ENCODE data around the gene ARHGAP27.
"Not testable (repeated sequence)": the region's sequence is repeated elsewhere in the genome, so short reads cannot be mapped to it uniquely, and the experiment has no call there.

Gene ARHGAP27

DNA sequence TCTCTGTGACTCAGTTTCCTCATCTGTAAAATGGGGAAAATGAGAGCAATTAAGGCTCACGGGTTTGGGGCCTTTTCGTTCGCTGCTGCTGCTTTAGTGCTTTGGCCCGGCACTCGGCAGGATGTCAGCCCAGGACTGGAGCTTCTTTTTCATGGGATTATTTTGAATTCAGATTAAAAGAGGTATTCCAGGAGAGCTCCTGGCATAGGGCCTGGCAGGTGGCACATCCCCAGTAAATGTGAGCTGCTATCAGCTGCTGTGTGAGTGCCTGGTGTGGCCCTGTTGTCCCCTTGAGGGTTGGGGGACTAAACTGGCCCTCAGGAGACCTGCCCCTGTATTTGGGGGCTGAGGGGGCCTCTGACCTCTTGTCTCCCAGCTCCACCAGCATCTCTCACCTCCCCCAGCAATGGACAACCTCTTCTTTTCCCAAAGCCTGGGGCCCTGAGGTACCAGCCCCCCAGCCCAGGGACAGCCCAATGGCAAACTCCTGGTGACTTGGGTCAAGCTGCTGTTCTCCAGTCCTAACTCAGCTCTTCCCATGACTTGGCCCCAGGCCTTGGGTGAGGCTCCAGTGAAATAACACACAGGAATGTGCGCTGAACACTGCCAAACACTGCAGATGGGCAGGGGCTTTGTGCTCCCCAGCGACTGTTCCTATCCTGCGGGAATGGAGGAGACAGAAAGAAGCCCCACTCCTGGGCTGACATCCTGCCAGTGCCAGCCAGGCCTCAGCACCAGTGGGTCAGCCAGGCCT, 14.4 kb upstream of the ARHGAP27 start:
- not testable (repeated sequence) for DNase-seq; H3K4me3 ChIP-seq (ENCODE audit: insufficient read depth, low read depth, low read length, poor library complexity, severe bottlenecking); H3K27ac ChIP-seq (ENCODE audit: insufficient read depth, low read length, poor library complexity, severe bottlenecking); H3K9me3 ChIP-seq (ENCODE audit: control insufficient read depth, low read length); H3K4me1 ChIP-seq (ENCODE audit: control insufficient read depth, insufficient read depth, low read length, poor library complexity, severe bottlenecking); H3K36me3 ChIP-seq (ENCODE audit: control insufficient read depth, insufficient read depth, low read length); H3K27me3 ChIP-seq (replicated peaks; ENCODE audit: control insufficient read depth, insufficient read depth, low read length, poor library complexity, severe bottlenecking)

DNA sequence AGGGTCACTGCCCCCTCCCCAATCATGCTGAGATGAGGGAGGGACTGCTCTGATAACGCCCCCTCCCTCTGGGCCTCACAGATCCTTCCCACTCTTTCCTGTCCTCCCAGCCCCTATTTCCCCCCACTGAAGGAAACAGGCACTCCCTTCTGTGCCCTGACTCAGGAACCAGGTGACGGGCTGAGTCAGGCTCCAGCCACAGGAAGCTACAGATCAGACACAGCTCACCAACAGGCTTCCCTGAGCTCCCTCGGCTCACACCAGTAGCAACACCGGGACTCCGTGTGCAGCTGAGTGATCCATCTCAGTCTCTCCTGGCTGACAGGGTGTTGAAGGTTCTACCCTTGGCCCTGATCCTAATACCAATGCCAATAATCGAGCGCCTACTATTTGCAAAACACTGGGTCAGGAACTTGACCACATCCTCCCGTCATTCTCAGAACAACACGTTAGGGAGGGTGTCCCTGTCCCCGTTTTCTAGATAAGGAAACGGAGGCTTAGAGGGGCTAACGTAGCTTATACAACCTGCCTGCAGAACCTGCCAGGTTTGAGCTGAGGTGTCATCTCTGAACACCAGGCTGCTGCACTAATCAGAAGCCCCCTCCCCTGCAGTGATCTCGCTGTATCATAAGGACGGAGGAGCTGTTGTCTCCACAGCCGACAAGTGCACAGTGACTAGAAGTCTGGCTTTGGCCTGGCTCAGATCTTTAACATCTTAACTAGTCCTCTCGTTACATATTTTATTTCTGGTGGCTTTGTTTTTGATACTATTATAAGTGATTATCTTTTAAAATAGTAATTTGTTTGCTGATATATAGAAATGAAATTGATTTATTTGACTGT, 13.5 kb upstream of the ARHGAP27 start:
- H3K4me3 ChIP-seq (ENCODE audit: insufficient read depth, low read depth, low read length, poor library complexity, severe bottlenecking); DNase-seq; H3K36me3 ChIP-seq (ENCODE audit: control insufficient read depth, insufficient read depth, low read length); H3K27me3 ChIP-seq (replicated peaks; ENCODE audit: control insufficient read depth, insufficient read depth, low read length, poor library complexity, severe bottlenecking); H3K27ac ChIP-seq (ENCODE audit: insufficient read depth, low read length, poor library complexity, severe bottlenecking); H3K4me1 ChIP-seq (ENCODE audit: control insufficient read depth, insufficient read depth, low read length, poor library complexity, severe bottlenecking); H3K9me3 ChIP-seq (ENCODE audit: control insufficient read depth, low read length): not testable (repeated sequence)

DNA sequence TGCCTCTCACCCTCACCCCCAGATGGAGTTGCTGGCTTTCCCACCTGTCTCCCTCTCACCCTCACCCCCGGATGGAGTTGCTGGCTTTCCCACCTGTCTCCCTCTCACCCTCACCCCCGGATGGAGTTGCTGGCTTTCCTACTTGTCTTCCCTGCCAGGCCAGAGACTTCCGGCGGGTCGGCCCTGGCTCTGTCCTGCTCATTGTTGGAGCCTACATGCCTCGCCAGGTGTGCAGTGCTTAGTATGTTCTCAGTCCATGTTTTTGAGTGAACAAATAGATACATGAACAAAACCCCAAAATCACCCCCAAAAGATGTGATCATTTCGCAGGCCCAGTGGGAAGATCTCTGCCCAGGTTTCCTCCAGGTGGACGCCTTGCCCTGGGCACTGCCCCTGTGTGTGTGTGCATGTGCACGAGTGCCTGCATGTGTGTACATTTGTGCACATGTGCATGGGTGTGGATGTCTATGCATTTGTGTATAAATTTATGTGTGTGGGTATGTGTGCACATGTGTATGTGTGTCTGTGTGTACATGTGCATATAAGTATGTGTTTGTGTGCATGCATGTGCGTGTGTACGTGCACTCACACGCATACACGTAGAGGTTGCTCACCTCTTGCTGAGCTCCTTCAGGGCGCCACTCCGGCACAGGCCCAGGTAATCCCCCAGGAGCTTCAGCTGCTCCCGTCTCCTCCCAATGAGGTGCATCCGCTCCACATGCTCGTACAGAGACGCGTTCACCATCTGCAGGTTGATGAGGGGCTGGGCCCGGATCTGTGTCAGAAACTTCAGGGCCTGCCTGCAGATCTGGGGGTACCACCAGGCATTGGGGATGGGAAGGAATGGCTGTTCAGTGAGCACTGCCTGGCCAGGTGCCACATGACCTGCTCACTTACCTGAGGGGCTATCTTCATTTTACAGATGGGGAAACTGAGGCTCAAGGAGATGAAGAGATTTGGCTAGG, 12.5 kb upstream of the ARHGAP27 start:
- not testable (repeated sequence) for H3K9me3 ChIP-seq (ENCODE audit: control insufficient read depth, low read length); H3K27me3 ChIP-seq (replicated peaks; ENCODE audit: control insufficient read depth, insufficient read depth, low read length, poor library complexity, severe bottlenecking); H3K4me1 ChIP-seq (ENCODE audit: control insufficient read depth, insufficient read depth, low read length, poor library complexity, severe bottlenecking); H3K36me3 ChIP-seq (ENCODE audit: control insufficient read depth, insufficient read depth, low read length); DNase-seq; H3K4me3 ChIP-seq (ENCODE audit: insufficient read depth, low read depth, low read length, poor library complexity, severe bottlenecking); H3K27ac ChIP-seq (ENCODE audit: insufficient read depth, low read length, poor library complexity, severe bottlenecking)

DNA sequence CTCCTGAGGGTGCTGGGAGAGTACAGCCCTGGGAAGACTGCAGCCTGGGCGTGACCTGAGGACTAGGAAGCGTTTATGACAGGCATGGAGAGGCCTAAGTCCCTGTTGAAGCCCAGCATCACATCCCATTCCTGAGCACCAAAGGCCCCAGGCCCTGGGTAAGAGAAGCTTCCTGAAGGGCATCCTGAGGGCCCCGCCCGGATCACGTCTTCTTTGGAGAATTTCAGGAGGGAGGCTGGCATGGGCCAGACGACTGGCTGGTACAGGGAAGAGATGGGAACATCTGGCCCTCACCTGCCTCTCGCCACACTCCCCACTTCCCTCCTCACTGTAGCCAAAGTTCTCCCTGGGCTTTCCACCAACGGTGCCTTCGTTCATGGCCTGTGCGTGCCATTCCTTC, 11.6 kb upstream of the ARHGAP27 start:
- H3K36me3 ChIP-seq (ENCODE audit: control insufficient read depth, insufficient read depth, low read length); H3K4me3 ChIP-seq (ENCODE audit: insufficient read depth, low read depth, low read length, poor library complexity, severe bottlenecking); H3K27me3 ChIP-seq (replicated peaks; ENCODE audit: control insufficient read depth, insufficient read depth, low read length, poor library complexity, severe bottlenecking); DNase-seq; H3K4me1 ChIP-seq (ENCODE audit: control insufficient read depth, insufficient read depth, low read length, poor library complexity, severe bottlenecking); H3K9me3 ChIP-seq (ENCODE audit: control insufficient read depth, low read length); H3K27ac ChIP-seq (ENCODE audit: insufficient read depth, low read length, poor library complexity, severe bottlenecking): not testable (repeated sequence)

DNA sequence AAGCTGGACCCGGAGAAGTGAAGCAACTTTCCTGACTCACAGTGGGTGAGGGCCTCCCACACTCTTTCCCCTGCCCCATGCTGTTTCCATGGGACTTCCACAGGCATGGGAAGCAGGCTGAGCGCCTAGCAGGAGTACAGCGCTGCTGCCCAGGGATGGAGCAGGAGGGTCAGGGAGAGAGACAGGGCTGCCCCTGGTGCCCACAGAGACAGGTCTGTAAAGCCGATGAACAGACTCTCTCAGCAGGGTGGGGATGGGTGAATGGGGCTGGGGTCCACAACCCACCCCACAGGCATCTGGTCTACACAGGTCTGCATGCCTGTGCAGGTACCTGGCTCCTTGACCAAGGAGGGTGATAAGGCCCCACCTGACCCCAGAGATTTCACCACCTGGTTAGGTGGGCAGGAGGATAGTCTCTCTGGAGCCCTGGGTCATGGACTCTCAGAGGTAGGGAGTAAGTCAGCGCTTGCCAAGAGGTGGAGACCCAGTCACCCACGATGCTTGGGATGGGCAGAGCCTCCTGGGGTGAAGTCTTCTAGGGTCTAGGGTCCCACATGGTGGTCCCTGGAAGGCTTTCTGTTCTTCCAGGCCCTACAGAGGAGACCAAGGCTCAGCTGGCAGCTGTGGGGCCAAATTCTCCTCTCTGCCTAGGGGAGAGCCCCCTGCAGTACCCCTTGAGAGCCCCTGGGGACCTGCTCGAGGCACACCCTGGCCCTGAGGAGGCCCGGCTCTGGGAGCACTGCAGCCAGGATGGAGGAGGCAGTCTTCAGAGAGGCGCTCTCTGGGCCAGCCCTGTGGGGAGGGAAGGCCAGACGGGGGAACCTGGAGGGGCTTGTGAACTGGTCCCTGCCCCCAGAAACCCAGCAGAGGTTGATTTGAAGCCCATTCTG, 10.9 kb upstream of the ARHGAP27 start:
- not testable (repeated sequence) for H3K27ac ChIP-seq (ENCODE audit: insufficient read depth, low read length, poor library complexity, severe bottlenecking); H3K9me3 ChIP-seq (ENCODE audit: control insufficient read depth, low read length); DNase-seq; H3K4me3 ChIP-seq (ENCODE audit: insufficient read depth, low read depth, low read length, poor library complexity, severe bottlenecking); H3K4me1 ChIP-seq (ENCODE audit: control insufficient read depth, insufficient read depth, low read length, poor library complexity, severe bottlenecking); H3K36me3 ChIP-seq (ENCODE audit: control insufficient read depth, insufficient read depth, low read length); H3K27me3 ChIP-seq (replicated peaks; ENCODE audit: control insufficient read depth, insufficient read depth, low read length, poor library complexity, severe bottlenecking)

DNA sequence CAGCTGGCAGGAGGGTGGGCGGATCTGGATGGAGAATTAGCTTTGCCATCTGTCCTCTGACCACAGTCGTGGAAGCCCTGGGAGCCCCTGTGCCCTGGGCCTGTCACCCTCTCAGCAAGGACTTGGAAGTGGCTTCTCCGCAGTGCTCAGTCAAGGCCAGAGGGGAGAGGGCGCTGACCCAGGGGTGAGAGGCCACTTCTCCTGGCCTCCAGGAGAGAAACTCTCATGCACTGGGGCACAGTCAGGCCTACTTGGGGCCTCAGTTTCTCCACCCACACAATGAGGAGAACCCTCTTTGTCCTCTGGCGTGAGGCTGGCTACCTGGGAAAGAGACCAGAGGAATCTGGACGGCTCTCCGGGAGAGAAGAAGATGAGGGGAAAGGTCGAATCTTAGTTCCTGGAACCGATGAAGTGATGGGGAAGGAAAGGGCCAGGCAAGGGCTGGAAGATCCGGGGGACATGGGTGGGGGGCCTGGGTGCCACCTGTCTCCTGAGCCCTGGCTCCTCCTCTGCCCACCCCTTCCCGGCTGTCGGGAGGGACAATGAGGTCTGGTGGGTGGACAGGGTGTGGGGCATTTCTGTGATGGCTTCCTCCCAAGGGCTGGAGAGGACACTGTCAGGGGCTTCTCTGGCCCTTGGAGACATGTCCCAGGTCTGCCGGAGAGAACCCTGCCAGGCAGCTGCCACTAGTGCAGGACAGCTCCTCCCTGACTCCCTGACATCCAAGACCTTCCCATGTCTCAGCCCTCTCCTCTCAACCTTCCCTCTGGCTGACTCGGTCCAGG, 9.0 kb upstream of the ARHGAP27 start:
- Histone ChIP-seq H3K4me3 (ENCODE audit: insufficient read depth, low read depth, low read length, poor library complexity, severe bottlenecking) (no peak overlapping the region), H3K27me3 (replicated peaks; ENCODE audit: control insufficient read depth, insufficient read depth, low read length, poor library complexity, severe bottlenecking) (no peaks in the 10 kb centered on the region), H3K36me3 (ENCODE audit: control insufficient read depth, insufficient read depth, low read length) (peaks cover 13% of the 10 kb centered on the region), H3K4me1 (ENCODE audit: control insufficient read depth, insufficient read depth, low read length, poor library complexity, severe bottlenecking) (no peaks in the 10 kb centered on the region), H3K9me3 (ENCODE audit: control insufficient read depth, low read length) (no peaks in the 10 kb centered on the region), H3K27ac (ENCODE audit: insufficient read depth, low read length, poor library complexity, severe bottlenecking) (no peak overlapping the region)
- no peak for DNase-seq

DNA sequence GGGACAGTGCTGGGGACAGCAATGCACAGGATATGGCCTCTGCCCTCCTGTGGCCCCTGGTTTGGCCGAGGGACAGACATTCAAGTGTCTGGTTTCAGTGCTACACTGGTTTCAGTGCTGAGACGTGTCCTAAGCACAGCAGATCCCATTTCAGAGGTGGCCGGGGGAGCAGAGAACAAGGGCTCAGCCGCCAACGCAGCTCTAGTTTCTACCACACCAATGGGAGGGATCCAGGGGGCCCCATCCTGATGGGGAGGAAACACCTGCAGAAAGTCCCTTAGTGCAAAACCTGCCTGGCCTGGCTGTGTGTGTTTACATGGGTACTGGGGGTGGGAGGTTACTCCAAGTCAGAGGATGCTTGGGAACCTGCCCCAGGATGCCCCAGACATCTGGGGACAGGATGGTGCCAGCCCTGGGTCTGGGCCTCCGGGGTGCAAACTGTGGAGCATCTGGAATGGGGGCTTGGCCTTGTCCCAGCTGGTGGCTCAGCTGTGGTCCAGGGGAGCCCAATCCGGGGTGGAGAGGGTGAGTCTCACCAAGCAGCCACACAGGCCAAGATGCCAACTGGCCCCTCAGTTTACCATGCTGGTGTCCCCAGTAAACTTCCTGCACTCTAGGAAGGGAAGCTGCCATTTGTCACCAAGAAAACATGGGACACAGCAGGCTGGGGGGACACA, 8.3 kb upstream of the ARHGAP27 start:
- not testable (repeated sequence) for H3K27me3 ChIP-seq (replicated peaks; ENCODE audit: control insufficient read depth, insufficient read depth, low read length, poor library complexity, severe bottlenecking); H3K9me3 ChIP-seq (ENCODE audit: control insufficient read depth, low read length); H3K4me1 ChIP-seq (ENCODE audit: control insufficient read depth, insufficient read depth, low read length, poor library complexity, severe bottlenecking); H3K4me3 ChIP-seq (ENCODE audit: insufficient read depth, low read depth, low read length, poor library complexity, severe bottlenecking); DNase-seq; H3K27ac ChIP-seq (ENCODE audit: insufficient read depth, low read length, poor library complexity, severe bottlenecking)
- peaks cover 13% of the 10 kb centered on the region for H3K36me3 ChIP-seq (ENCODE audit: control insufficient read depth, insufficient read depth, low read length)

DNA sequence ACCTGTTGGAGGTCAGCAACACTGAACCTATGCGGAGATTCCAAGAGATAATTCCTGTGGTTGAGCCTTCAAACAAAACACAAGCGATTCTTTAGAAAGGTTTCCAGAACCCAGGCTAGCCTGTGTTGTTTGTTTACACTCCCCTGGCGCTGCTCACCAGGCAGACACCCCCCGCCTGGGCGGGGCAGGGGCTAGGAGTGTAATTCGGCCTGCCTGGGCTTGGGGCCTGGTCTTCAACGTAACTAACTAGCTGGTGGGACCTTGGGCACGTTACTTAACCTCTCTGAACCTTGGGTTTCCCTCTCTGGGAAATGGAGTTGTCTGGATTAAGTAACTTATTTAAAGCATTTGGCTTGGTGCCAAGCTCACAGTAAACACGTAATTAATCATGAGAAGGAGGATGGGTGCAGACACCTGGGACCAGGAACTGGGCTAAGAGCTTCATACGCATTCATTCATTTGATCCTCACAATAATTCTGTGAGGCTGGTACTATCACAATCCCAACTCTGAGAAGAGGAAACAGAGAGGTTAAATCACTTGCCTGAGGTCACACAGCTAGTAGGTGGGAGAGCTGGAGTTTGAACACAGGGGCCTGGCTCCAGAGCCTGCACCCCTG, 7.6 kb upstream of the ARHGAP27 start:
- H3K27me3 ChIP-seq (replicated peaks; ENCODE audit: control insufficient read depth, insufficient read depth, low read length, poor library complexity, severe bottlenecking) = no peaks in the 10 kb centered on the region
- no peak for DNase-seq
- peaks cover 13% of the 10 kb centered on the region for H3K36me3 ChIP-seq (ENCODE audit: control insufficient read depth, insufficient read depth, low read length)
- no peaks in the 10 kb centered on the region for H3K4me1 ChIP-seq (ENCODE audit: control insufficient read depth, insufficient read depth, low read length, poor library complexity, severe bottlenecking)
- no peak overlapping the region for H3K27ac ChIP-seq (ENCODE audit: insufficient read depth, low read length, poor library complexity, severe bottlenecking)
- H3K4me3 ChIP-seq (ENCODE audit: insufficient read depth, low read depth, low read length, poor library complexity, severe bottlenecking) = no peak overlapping the region
- no peaks in the 10 kb centered on the region for H3K9me3 ChIP-seq (ENCODE audit: control insufficient read depth, low read length)
